Keratinocyte (primary cell): ENCODE results near the gene SKAP1. TPM values are rescaled to one million over a fixed set of nuclear protein-coding genes. Genes with fewer than 3 reads are reported as not detected.

ENCODE experiments used
- DNase-seq: peaks from one replicate; pipeline ENCODE4 v3.0.0-alpha.2; 2011; ENCODE audit warnings: low read depth, missing footprints, low spot score
- FAIRE-seq: peaks from 2 replicates; lab custom pipeline; 2011; peaks lifted over from hg19 to GRCh38; lab: Jason Lieb, UNC
- H2AFZ ChIP-seq: 2 replicates; pipeline ENCODE4 v1.6.0; 2012; ENCODE audit warnings: low read length, control low read depth, inconsistent platforms; ENCODE audit not compliant: control insufficient read depth
- H3K27ac ChIP-seq: 2 replicates; pipeline ENCODE4 v1.5.1; 2011; ENCODE audit warnings: low read length; ENCODE audit not compliant: control insufficient read depth, insufficient read depth
- H3K27me3 ChIP-seq: 3 replicates; pipeline ENCODE4 v1.6.0; 2011; ENCODE audit warnings: low read length; ENCODE audit not compliant: control insufficient read depth, insufficient read depth; ENCODE audit errors: extremely low read depth
- H3K36me3 ChIP-seq, 2 experiments: 2 replicates in 1 of 2; 3 replicates in 1 of 2; pipeline ENCODE4 v1.5.1; 2011; ENCODE audit warnings: low read length in 2 of 2, mild to moderate bottlenecking in 1 of 2; ENCODE audit not compliant: control insufficient read depth in 2 of 2, insufficient read depth in 2 of 2; ENCODE audit errors: extremely low read depth in 1 of 2
- H3K4me1 ChIP-seq: 3 replicates; pipeline ENCODE4 v1.5.1; 2011; ENCODE audit warnings: low read length; ENCODE audit not compliant: control insufficient read depth, insufficient read depth; ENCODE audit errors: extremely low read depth
- H3K4me2 ChIP-seq: 3 replicates; pipeline ENCODE4 v1.6.0; 2011; ENCODE audit warnings: low read depth, low read length; ENCODE audit not compliant: control insufficient read depth, insufficient read depth; ENCODE audit errors: extremely low read depth
- H3K4me3 ChIP-seq, 3 experiments: fragments of 200-600 bp in 1 of 3; sonication (generic) in 1 of 3; 2 replicates in 2 of 3; 3 replicates in 1 of 3; pipeline ENCODE4 v1.5.1; 2011 to 2016; ENCODE audit warnings: low read length in 3 of 3, mild to moderate bottlenecking in 3 of 3, control low read depth in 2 of 3, inconsistent platforms in 1 of 3, low read depth in 1 of 3, mixed read lengths in 1 of 3, mixed run types in 1 of 3, moderate library complexity in 1 of 3; ENCODE audit not compliant: control insufficient read depth in 2 of 3, insufficient read depth in 2 of 3; ENCODE audit errors: extremely low read depth in 1 of 3
- H3K79me2 ChIP-seq: 2 replicates; pipeline ENCODE4 v1.6.0; 2012; ENCODE audit warnings: low read length; ENCODE audit not compliant: control insufficient read depth, insufficient read depth
- H3K9ac ChIP-seq: 3 replicates; pipeline ENCODE4 v1.6.0; 2011; ENCODE audit warnings: low read length; ENCODE audit not compliant: control insufficient read depth, insufficient read depth; ENCODE audit errors: extremely low read depth
- H3K9me1 ChIP-seq: 3 replicates; pipeline ENCODE4 v1.6.0; 2011; ENCODE audit warnings: low read length; ENCODE audit not compliant: control insufficient read depth, insufficient read depth; ENCODE audit errors: extremely low read depth
- H3K9me3 ChIP-seq: 2 replicates; pipeline ENCODE4 v1.5.1; 2012; ENCODE audit warnings: low read depth, low read length; ENCODE audit not compliant: control insufficient read depth
- H4K20me1 ChIP-seq: 3 replicates; pipeline ENCODE4 v1.6.0; 2011; ENCODE audit warnings: low read length; ENCODE audit not compliant: control insufficient read depth, insufficient read depth; ENCODE audit errors: extremely low read depth
- CTCF ChIP-seq, 3 experiments: IDR thresholded peaks in 1 of 3; conservative IDR thresholded peaks in 1 of 3; optimal IDR thresholded peaks in 1 of 3; 2 replicates in 2 of 3; 3 replicates in 1 of 3; pipeline versions ENCODE3 to v1.5.1; 2011; ENCODE audit warnings: low read length in 3 of 3, mild to moderate bottlenecking in 3 of 3, moderate library complexity in 2 of 3, control low read depth in 1 of 3, inconsistent platforms in 1 of 3; ENCODE audit not compliant: insufficient read depth in 2 of 3; ENCODE audit errors: extremely low read depth in 1 of 3
- EZH2 ChIP-seq: IDR thresholded peaks from one replicate; pipeline ENCODE4 v1.6.1; 2012; ENCODE audit warnings: inconsistent platforms, mild to moderate bottlenecking, low read length, moderate library complexity
- dilution Hi-C: fragments of 300-500 bp; cut with MboI; formaldehyde crosslinking; loops from one replicate; pipeline ENCODE4 v1.7.0; 2020; ENCODE audit warnings: low sequenced_read_pairs; ENCODE audit not compliant: extremely low pct_ligation_motif_present
- polyA plus RNA-seq, 5 experiments: library from polyadenylated mRNA; depleted of rRNA in 3 of 5; stranded (reverse) in 3 of 5; stranded (forward) in 1 of 5; unstranded in 1 of 5; fragments of >200 nt; gene quantifications; 1 replicate in 1 of 5; 2 replicates in 3 of 5; 3 replicates in 1 of 5; pipeline versions ENCODE4 v1.2.1 to v1.2.3, GENCODE V29; 2011 to 2012; ENCODE audit warnings: missing spikeins in 2 of 5, low read depth in 1 of 5, low replicate concordance in 1 of 5

SKAP1 gene
- polyA plus RNA-seq, 1 donor (not counting 4 experiments of a cell fraction or from before 2014, with no cell fraction given), result not detected

- no peak for DNase-seq
- Histone ChIP-seq H3K9me1 (no peaks in the 10 kb centered on the region), H3K79me2 (no peaks in the 10 kb centered on the region), H3K4me2 (no peak overlapping the region), H3K4me3 (no peak overlapping the region), H3K4me1 (no peaks in the 10 kb centered on the region), H3K9ac (no peak overlapping the region), H3K36me3 (no peaks in the 10 kb centered on the region), H2AFZ (no peak overlapping the region), H3K27ac (no peak overlapping the region), H3K9me3 (no peaks in the 10 kb centered on the region), H3K27me3 (peaks cover 11% of the 10 kb centered on the region), H4K20me1 (no peaks in the 10 kb centered on the region)
- no peak for FAIRE-seq
- TF ChIP-seq CTCF (optimal IDR thresholded peaks at IDR 0.05 in 1 of 3, IDR thresholded peaks at IDR 0.05 in 1 of 3, conservative IDR thresholded peaks at IDR 0.05 in 1 of 3; ENCODE audit: extremely low read depth in 1 of 3, insufficient read depth in 2 of 3, low read length in 3 of 3), result no peak
- no peak for TF ChIP-seq EZH2
- dilution Hi-C loops, result no loop called here
Measured at GRCh38 chr17:48357779-48358602, 72.0 kb downstream of the SKAP1 start.

GRCh38 chr17:48356866-48357265, 73.1 kb downstream of the SKAP1 start:
- Histone ChIP-seq H3K4me1 (no peaks in the 10 kb centered on the region), H3K9me3 (no peaks in the 10 kb centered on the region), H2AFZ (no peak overlapping the region), H3K79me2 (no peaks in the 10 kb centered on the region), H3K9me1 (no peaks in the 10 kb centered on the region), H3K4me2 (no peak overlapping the region), H3K27ac (no peak overlapping the region), H3K36me3 (no peaks in the 10 kb centered on the region), H4K20me1 (no peaks in the 10 kb centered on the region), H3K4me3 (no peak overlapping the region), H3K27me3 (peaks cover 10% of the 10 kb centered on the region), H3K9ac (no peak overlapping the region)
- dilution Hi-C loops, result no loop called here
- DNase-seq (no peak), FAIRE-seq (no peak)
- TF ChIP-seq EZH2 (no peak), CTCF (optimal IDR thresholded peaks at IDR 0.05 in 1 of 3, IDR thresholded peaks at IDR 0.05 in 1 of 3, conservative IDR thresholded peaks at IDR 0.05 in 1 of 3; ENCODE audit: extremely low read depth in 1 of 3, insufficient read depth in 2 of 3, low read length in 3 of 3) (no peak)
